Measurements from ENCODE around the gene PARP4. TPM values are rescaled to one million over a fixed set of nuclear protein-coding genes. Genes with fewer than 3 reads are reported as not detected.
A peak's percentile ranks its signal among the peaks of the same experiment; 100 is the strongest.
"Not testable (repeated sequence)": the region's sequence is repeated elsewhere in the genome, so short reads cannot be mapped to it uniquely, and the experiment has no call there.

The PARP4 gene
- total and polyA plus RNA-seq, 2 donors (not counting 1 experiment from before 2014, with no cell fraction given): 41.2 to 41.8 TPM

GRCh38 chr13:24502533-24503378, 9.8 kb downstream of the PARP4 start:
- H3K27ac ChIP-seq (ENCODE audit: insufficient read depth, low read length): no peak overlapping the region
- no peak overlapping the region for H3K9ac ChIP-seq (ENCODE audit: insufficient read depth, low read length)
- no peaks in the 10 kb centered on the region for H4K20me1 ChIP-seq (ENCODE audit: control insufficient read depth, extremely low read depth, insufficient read depth, low read length)
- H3K27me3 ChIP-seq (ENCODE audit: control insufficient read depth, insufficient read depth, low read length): no peaks in the 10 kb centered on the region
- H3K4me3 ChIP-seq (replicated peaks in 1 of 4; ENCODE audit: control extremely low read depth in 1 of 4, insufficient read depth in 1 of 4, low read depth in 3 of 4, low read length in 4 of 4): no peak overlapping the region
- peak; percentile 53 to 77 for DNase-seq (ENCODE audit: low read depth in 2 of 2)
- TF ChIP-seq CTCF (conservative IDR thresholded peaks at IDR 0.05 in 1 of 2, IDR thresholded peaks at IDR 0.05 in 1 of 2; ENCODE audit: low read depth in 1 of 2, low read length in 2 of 2) (no peak), EZH2 (IDR thresholded peaks at IDR 0.05; ENCODE audit: low read length, missing control alignments) (no peak)
- no peaks in the 10 kb centered on the region for H3K9me3 ChIP-seq (ENCODE audit: control insufficient read depth, insufficient read depth, low read depth, low read length)
- H2AFZ ChIP-seq (ENCODE audit: low read length): no peak overlapping the region
- no peaks in the 10 kb centered on the region for H3K36me3 ChIP-seq (ENCODE audit: control insufficient read depth, insufficient read depth, low read length)
- no peak overlapping the region for H3K4me2 ChIP-seq (ENCODE audit: extremely low read depth, insufficient read depth, low read length)
- peaks cover 10% of the 10 kb centered on the region for H3K4me1 ChIP-seq (ENCODE audit: control insufficient read depth, extremely low read depth, insufficient read depth, low read length)
- peaks cover 37% of the 10 kb centered on the region for H3K79me2 ChIP-seq (ENCODE audit: control insufficient read depth, insufficient read depth, low read length)

GRCh38 chr13:24500977-24501376, 11.6 kb downstream of the PARP4 start:
- peak; percentile 56 to 87 for DNase-seq (ENCODE audit: low read depth in 2 of 2)
- Histone ChIP-seq H3K9me3 (ENCODE audit: control insufficient read depth, insufficient read depth, low read depth, low read length) (no peaks in the 10 kb centered on the region), H4K20me1 (ENCODE audit: control insufficient read depth, extremely low read depth, insufficient read depth, low read length) (no peaks in the 10 kb centered on the region), H2AFZ (ENCODE audit: low read length) (no peak overlapping the region), H3K4me3 (replicated peaks in 1 of 4; ENCODE audit: control extremely low read depth in 1 of 4, insufficient read depth in 1 of 4, low read depth in 3 of 4, low read length in 4 of 4) (no peak overlapping the region), H3K79me2 (ENCODE audit: control insufficient read depth, insufficient read depth, low read length) (peaks cover 19% of the 10 kb centered on the region), H3K36me3 (ENCODE audit: control insufficient read depth, insufficient read depth, low read length) (peaks cover 2% of the 10 kb centered on the region), H3K27ac (ENCODE audit: insufficient read depth, low read length) (peak overlapping the region; percentile 4), H3K4me2 (ENCODE audit: extremely low read depth, insufficient read depth, low read length) (no peak overlapping the region), H3K4me1 (ENCODE audit: control insufficient read depth, extremely low read depth, insufficient read depth, low read length) (peaks cover 10% of the 10 kb centered on the region), H3K9ac (ENCODE audit: insufficient read depth, low read length) (no peak overlapping the region), H3K27me3 (ENCODE audit: control insufficient read depth, insufficient read depth, low read length) (no peaks in the 10 kb centered on the region)
- TF ChIP-seq CTCF (conservative IDR thresholded peaks at IDR 0.05 in 1 of 2, IDR thresholded peaks at IDR 0.05 in 1 of 2; ENCODE audit: low read depth in 1 of 2, low read length in 2 of 2) (no peak), EZH2 (IDR thresholded peaks at IDR 0.05; ENCODE audit: low read length, missing control alignments) (no peak)

GRCh38 chr13:24497742-24498141, 14.8 kb downstream of the PARP4 start:
- Histone ChIP-seq H3K9ac (ENCODE audit: insufficient read depth, low read length) (no peak overlapping the region), H4K20me1 (ENCODE audit: control insufficient read depth, extremely low read depth, insufficient read depth, low read length) (no peaks in the 10 kb centered on the region), H3K27me3 (ENCODE audit: control insufficient read depth, insufficient read depth, low read length) (no peaks in the 10 kb centered on the region), H3K36me3 (ENCODE audit: control insufficient read depth, insufficient read depth, low read length) (peaks cover 10% of the 10 kb centered on the region), H3K4me1 (ENCODE audit: control insufficient read depth, extremely low read depth, insufficient read depth, low read length) (peaks cover 5% of the 10 kb centered on the region), H3K4me2 (ENCODE audit: extremely low read depth, insufficient read depth, low read length) (no peak overlapping the region), H3K79me2 (ENCODE audit: control insufficient read depth, insufficient read depth, low read length) (peaks cover 5% of the 10 kb centered on the region), H2AFZ (ENCODE audit: low read length) (no peak overlapping the region), H3K27ac (ENCODE audit: insufficient read depth, low read length) (no peak overlapping the region), H3K4me3 (replicated peaks in 1 of 4; ENCODE audit: control extremely low read depth in 1 of 4, insufficient read depth in 1 of 4, low read depth in 3 of 4, low read length in 4 of 4) (no peak overlapping the region), H3K9me3 (ENCODE audit: control insufficient read depth, insufficient read depth, low read depth, low read length) (no peaks in the 10 kb centered on the region)
- TF ChIP-seq EZH2 (IDR thresholded peaks at IDR 0.05; ENCODE audit: low read length, missing control alignments): no peak
- DNase-seq (ENCODE audit: low read depth in 2 of 2): no peak

- H3K79me2 ChIP-seq (ENCODE audit: control insufficient read depth, insufficient read depth, low read length); H3K9me3 ChIP-seq (ENCODE audit: control insufficient read depth, insufficient read depth, low read depth, low read length); H3K27ac ChIP-seq (ENCODE audit: insufficient read depth, low read length); H3K4me3 ChIP-seq (replicated peaks in 1 of 4; ENCODE audit: control extremely low read depth in 1 of 4, insufficient read depth in 1 of 4, low read depth in 3 of 4, low read length in 4 of 4); H4K20me1 ChIP-seq (ENCODE audit: control insufficient read depth, extremely low read depth, insufficient read depth, low read length); H3K27me3 ChIP-seq (ENCODE audit: control insufficient read depth, insufficient read depth, low read length); H3K4me2 ChIP-seq (ENCODE audit: extremely low read depth, insufficient read depth, low read length); H3K4me1 ChIP-seq (ENCODE audit: control insufficient read depth, extremely low read depth, insufficient read depth, low read length); DNase-seq (ENCODE audit: low read depth in 2 of 2); H2AFZ ChIP-seq (ENCODE audit: low read length); H3K9ac ChIP-seq (ENCODE audit: insufficient read depth, low read length): not testable (repeated sequence)
- peaks cover 11% of the 10 kb centered on the region for H3K36me3 ChIP-seq (ENCODE audit: control insufficient read depth, insufficient read depth, low read length)
Measured at GRCh38 chr13:24496295-24496694, 16.3 kb downstream of the PARP4 start.

Data from fibroblast of lung (primary cell).